ENCODE measurements around the gene PLPPR1.

DNA sequence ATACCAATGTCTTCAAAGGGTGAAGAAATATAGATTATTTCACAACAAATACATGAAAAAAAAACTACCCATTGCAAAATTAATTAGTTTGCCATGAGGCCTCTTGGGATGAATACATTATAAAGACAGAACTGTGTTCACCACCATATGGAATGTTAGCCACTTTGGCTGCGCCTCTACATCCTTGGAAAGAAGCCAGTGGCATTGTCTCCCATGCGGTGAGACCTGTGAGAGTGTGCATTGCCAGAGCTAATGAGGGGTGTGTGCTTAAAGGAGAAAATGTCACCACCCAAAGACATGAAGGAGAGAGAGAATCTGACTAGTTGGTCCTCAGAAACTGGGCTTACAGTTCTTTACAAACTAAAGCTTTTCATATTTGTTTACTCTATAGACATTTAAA, 110.6 kb downstream of the PLPPR1 start:
- no peak for TF ChIP-seq CTCF (IDR thresholded peaks at IDR 0.05; ENCODE audit: poor library complexity, severe bottlenecking)
- no peak for TF ChIP-seq POLR2AphosphoS5 (IDR thresholded peaks at IDR 0.05)
- no peak for TF ChIP-seq REST (IDR thresholded peaks at IDR 0.05; ENCODE audit: borderline replicate concordance)
- TF ChIP-seq RAD21 (conservative IDR thresholded peaks at IDR 0.05), result no peak
- TF ChIP-seq EP300 (conservative IDR thresholded peaks at IDR 0.05; ENCODE audit: poor library complexity, severe bottlenecking), result no peak
- no peak for TF ChIP-seq MXI1 (conservative IDR thresholded peaks at IDR 0.05; ENCODE audit: poor library complexity, severe bottlenecking)
- no peak for TF ChIP-seq SMC3 (conservative IDR thresholded peaks at IDR 0.05; ENCODE audit: poor library complexity)
- no peak for TF ChIP-seq TAF1 (IDR thresholded peaks at IDR 0.05; ENCODE audit: low read depth)

Measured in neural cell (in vitro differentiated cells).